ENCODE data around the gene DPM1. TPM values are rescaled to one million over a fixed set of nuclear protein-coding genes. Genes with fewer than 3 reads are reported as not detected.
A peak's percentile ranks its signal among the peaks of the same experiment; 100 is the strongest.

The DPM1 gene
- total and polyA plus RNA-seq, 2 of the 8 experiments (the other 6 are each of a cell fraction or from before 2014, with no cell fraction given), result 42.3 to 57.0 TPM

DNA sequence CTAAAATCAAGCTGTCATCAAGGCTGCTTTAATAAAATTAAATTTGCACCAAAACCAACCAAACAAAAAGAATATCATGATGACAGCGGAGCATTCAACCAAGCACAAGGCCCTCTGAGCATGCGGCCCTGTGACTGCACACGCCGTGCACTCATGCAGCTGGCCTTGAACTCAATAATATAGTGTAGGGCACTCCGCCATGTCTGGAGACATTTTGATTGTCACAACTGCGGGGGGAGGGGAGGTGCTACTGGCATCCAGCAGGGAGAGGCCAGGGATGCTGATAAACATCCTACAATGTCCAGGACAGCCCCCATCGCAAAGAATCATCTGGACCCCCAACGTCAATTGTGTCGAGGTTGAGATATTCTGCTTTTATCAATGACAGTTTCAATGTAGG lies 10.0 kb upstream of the DPM1 start:
- Histone ChIP-seq H3K56ac (replicated peaks; ENCODE audit: insufficient read length, low read depth, low read length) (no peak overlapping the region), H3K79me1 (ENCODE audit: low read depth, low read length) (no peaks in the 10 kb centered on the region), H3K4me3 (ENCODE audit: extremely low read depth in 1 of 4, insufficient read depth in 2 of 4, low read depth in 3 of 4, low read length in 4 of 4) (no peak overlapping the region), H3K4me2 (ENCODE audit: insufficient read depth in 1 of 2, low read depth in 2 of 2, low read length in 2 of 2) (no peak overlapping the region), H2BK20ac (ENCODE audit: low read length) (no peak overlapping the region), H2BK12ac (ENCODE audit: low read depth, low read length) (no peak overlapping the region), H4K5ac (ENCODE audit: insufficient read length, low read depth, low read length) (no peak overlapping the region), H3K23me2 (ENCODE audit: low read depth, low read length) (no peaks in the 10 kb centered on the region), H4K91ac (replicated peaks; ENCODE audit: insufficient read length, low read length) (no peak overlapping the region), H2AK5ac (ENCODE audit: low read depth, low read length) (no peak overlapping the region), H4K8ac (ENCODE audit: extremely low read depth, insufficient read depth, low read length) (no peak overlapping the region), H4K20me1 (replicated peaks in 1 of 2; ENCODE audit: control insufficient read depth in 1 of 2, insufficient read depth in 2 of 2, low read length in 2 of 2) (no peaks in the 10 kb centered on the region), H3K79me2 (ENCODE audit: control insufficient read depth in 1 of 2, insufficient read depth in 2 of 2, low read length in 2 of 2) (no peaks in the 10 kb centered on the region), H3K4ac (replicated peaks; ENCODE audit: insufficient read length, low read depth, low read length) (no peak overlapping the region), H3K9me3 (ENCODE audit: insufficient read depth in 2 of 2, low read depth in 1 of 2, low read length in 1 of 2) (no peaks in the 10 kb centered on the region), H2BK15ac (ENCODE audit: low read length) (no peak overlapping the region), H3K18ac (ENCODE audit: extremely low read depth, low read length) (no peak overlapping the region), H3K14ac (ENCODE audit: insufficient read length) (no peak overlapping the region), H3K23ac (ENCODE audit: insufficient read length) (no peak overlapping the region), H2AFZ (ENCODE audit: low read length) (no peak overlapping the region), H2BK120ac (replicated peaks; ENCODE audit: low read depth, low read length) (no peak overlapping the region), H2BK5ac (ENCODE audit: low read depth, low read length) (no peak overlapping the region), H3K27me3 (replicated peaks in 1 of 4; ENCODE audit: control insufficient read depth in 3 of 4, extremely low read depth in 1 of 4, insufficient read depth in 3 of 4, low read length in 3 of 4) (no peaks in the 10 kb centered on the region), H3K4me1 (replicated peaks in 1 of 4; ENCODE audit: control insufficient read depth in 3 of 4, insufficient read depth in 4 of 4, low read length in 3 of 4) (peaks cover 0 to 2% (median 0%) of the 10 kb centered on the region in 4 experiments; a peak in 1 of 7 replicates), H3K9ac (replicated peaks in 1 of 4; ENCODE audit: extremely low read depth in 1 of 4, low read depth in 3 of 4, low read length in 3 of 4) (no peak overlapping the region), H3K27ac (ENCODE audit: low read depth, low read length) (no peak overlapping the region), H3K36me3 (ENCODE audit: control insufficient read depth in 2 of 4, insufficient read depth in 4 of 4, low read length in 3 of 4) (no peaks in the 10 kb centered on the region)
- TF ChIP-seq SP2 (IDR thresholded peaks at IDR 0.05; ENCODE audit: low read length) (no peak), CBX5 (IDR thresholded peaks at IDR 0.05; ENCODE audit: low read depth, low read length) (no peak), KDM5A (IDR thresholded peaks at IDR 0.05; ENCODE audit: low read length) (no peak), SAP30 (IDR thresholded peaks at IDR 0.05; ENCODE audit: insufficient read depth, insufficient replicate concordance, low read length) (no peak), SIN3A (conservative IDR thresholded peaks at IDR 0.05 in 1 of 2, IDR thresholded peaks at IDR 0.05 in 1 of 2; ENCODE audit: low read depth in 1 of 2, low read length in 2 of 2) (no peak), POU5F1 (IDR thresholded peaks at IDR 0.05; ENCODE audit: low read depth, low read length) (no peak), SP1 (IDR thresholded peaks at IDR 0.05; ENCODE audit: low read depth, low read length) (no peak), GABPA (IDR thresholded peaks at IDR 0.05; ENCODE audit: borderline replicate concordance, insufficient read depth, low read length) (no peak)
- FAIRE-seq (no peak), DNase-seq (ENCODE audit: low read depth in 1 of 2, low spot score in 2 of 2) (peak in 1 of 2 experiments; percentile 37)
- WGBS, 2 experiments (ENCODE audit: extremely low coverage in 1 of 2, insufficient coverage in 1 of 2, insufficient read length in 1 of 2, insufficient replicate concordance in 2 of 2, low coverage in 1 of 2, low lambda C conversion rate in 2 of 2, missing lambda C conversion rate in 1 of 2), result 93% methylated on average over 9 of the region's 9 CpGs; no CpG with 5 or more reads in 1 of the 2 experiments
- CTCF ChIA-PET (ENCODE audit: partially characterized antibody), result interaction anchor here (0.5 to 1.9 kb wide), 5 partner anchors 10 to 140 kb away, joined by 3 to 9 read pairs (median 4); partner anchors contain the start of genes DPM1 and MOCS3
- POLR2A ChIA-PET (ENCODE audit: partially characterized antibody), result interaction anchor here (1.2 to 1.9 kb wide), 3 partner anchors 10 to 37 kb away, joined by 3 to 13 read pairs (median 5); partner anchors contain the start of genes ADNP, DPM1 and MOCS3
